Esophagus muscularis mucosa (tissue), 4 donors: ENCODE measurements around the gene DSC3. TPM values are rescaled to one million over a fixed set of nuclear protein-coding genes. Genes with fewer than 3 reads are reported as not detected.

ENCODE experiments used
- DNase-seq: peaks from one replicate; pipeline ENCODE4 v3.0.0-alpha.2; 2017; ENCODE audit errors: extremely low spot score
- H3K27ac ChIP-seq, 4 donors: fragments of 200-600 bp; sonication (generic); replicated peaks in 1 of 4; 1 replicate in 3 of 4; 2 replicates in 1 of 4; pipeline ENCODE4 v1.5.1; 2016 to 2019; ENCODE audit warnings: mild to moderate bottlenecking in 1 of 4
- H3K27me3 ChIP-seq, 4 donors: fragments of 200-600 bp; sonication (generic); one replicate each; pipeline versions ENCODE4 v1.5.1 to v1.6.0; 2016 to 2019
- H3K36me3 ChIP-seq, 4 donors: fragments of 200-600 bp; sonication (generic); one replicate each; pipeline ENCODE4 v1.5.1; 2016 to 2019
- H3K4me1 ChIP-seq, 4 donors: fragments of 200-600 bp; sonication (generic); one replicate each; pipeline ENCODE4 v1.5.1; 2016 to 2019
- H3K4me3 ChIP-seq, 4 donors: fragments of 200-600 bp; sonication (generic); 1 replicate in 2 of 4; 2 replicates in 2 of 4; pipeline ENCODE4 v1.5.1; 2016 to 2019; ENCODE audit warnings: mild to moderate bottlenecking in 4 of 4, moderate library complexity in 1 of 4
- H3K9me3 ChIP-seq, 4 donors: fragments of 200-600 bp; sonication (generic); 1 replicate in 3 of 4; 2 replicates in 1 of 4; pipeline ENCODE4 v1.5.1; 2016 to 2019
- EP300 ChIP-seq: sonication (generic); formaldehyde crosslinking; IDR thresholded peaks from one replicate; pipeline ENCODE4 v1.6.1; 2017; ENCODE audit warnings: antibody characterized with exemption
- POLR2A ChIP-seq: fragments of 450-650 bp; IDR thresholded peaks from one replicate; pipeline ENCODE4 v1.6.1; 2017; ENCODE audit warnings: antibody characterized with exemption, moderate library complexity, mild to moderate bottlenecking, low read depth
- POLR2AphosphoS5 ChIP-seq, 2 donors: sonication (generic); formaldehyde crosslinking; IDR thresholded peaks; one replicate each; pipeline ENCODE4 v1.6.1; 2017; ENCODE audit warnings: antibody characterized with exemption in 2 of 2
- WGBS: methylation state at CpG from one replicate; pipeline ENCODE4 v1.1.5; 2018; 5-methylcytosine and 5-hydroxymethylcytosine counted together
- intact Hi-C: fragments of 100-400 bp; cut with DNase I; formaldehyde crosslinking; loops from one replicate; pipeline ENCODE4 v1.15.1; 2023
- total RNA-seq, 4 donors: library from RNA; depleted of rRNA; stranded (reverse); fragments of >200 nt; gene quantifications; one replicate each; pipeline versions ENCODE4 v1.1.0 to v1.2.1, GENCODE V29; 2016
- TF ChIP-seq, protein P1 (sequence below), 3 experiments: fragments of 200-600 bp in 2 of 3; fragments of 450-650 bp in 1 of 3; sonication (generic) in 2 of 3; IDR thresholded peaks; one replicate each; pipeline ENCODE4 v1.5.1; 2017 to 2019; ENCODE audit warnings: antibody characterized with exemption in 3 of 3, mild to moderate bottlenecking in 2 of 3, moderate library complexity in 1 of 3

The DSC3 gene
- total RNA-seq, 4 donors from 2014 or later, result under 0.01 to 0.52 (median 0.23) TPM; not detected in 1

DNA sequence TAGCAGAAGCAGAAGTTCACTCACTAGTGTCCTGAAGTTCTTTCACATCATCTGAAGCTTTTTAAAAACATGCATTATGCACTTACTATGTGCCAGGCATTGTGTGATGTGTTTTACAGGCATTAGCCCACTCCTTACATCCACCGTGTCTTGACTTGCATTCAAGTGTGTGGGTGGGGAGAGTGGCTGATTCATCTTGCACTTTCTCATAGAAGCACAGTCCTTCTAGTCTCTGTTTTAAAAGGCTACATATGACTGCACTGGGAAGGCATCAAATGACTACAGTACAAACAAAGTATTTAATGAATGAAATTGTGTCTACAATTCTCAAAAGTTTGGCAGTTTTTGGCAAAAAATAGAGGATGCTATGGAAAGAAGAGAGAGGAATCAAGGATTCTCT lies 21.6 kb upstream of the DSC3 start:
- Histone ChIP-seq H3K27ac (no peak overlapping the region), H3K9me3 (no peaks in the 10 kb centered on the region), H3K4me3 (no peak overlapping the region), H3K27me3 (no peaks in the 10 kb centered on the region), H3K4me1 (no peaks in the 10 kb centered on the region), H3K36me3 (peaks cover 0 to 15% (median 0%) of the 10 kb centered on the region in 4 donors)
- TF ChIP-seq, protein P1, sequence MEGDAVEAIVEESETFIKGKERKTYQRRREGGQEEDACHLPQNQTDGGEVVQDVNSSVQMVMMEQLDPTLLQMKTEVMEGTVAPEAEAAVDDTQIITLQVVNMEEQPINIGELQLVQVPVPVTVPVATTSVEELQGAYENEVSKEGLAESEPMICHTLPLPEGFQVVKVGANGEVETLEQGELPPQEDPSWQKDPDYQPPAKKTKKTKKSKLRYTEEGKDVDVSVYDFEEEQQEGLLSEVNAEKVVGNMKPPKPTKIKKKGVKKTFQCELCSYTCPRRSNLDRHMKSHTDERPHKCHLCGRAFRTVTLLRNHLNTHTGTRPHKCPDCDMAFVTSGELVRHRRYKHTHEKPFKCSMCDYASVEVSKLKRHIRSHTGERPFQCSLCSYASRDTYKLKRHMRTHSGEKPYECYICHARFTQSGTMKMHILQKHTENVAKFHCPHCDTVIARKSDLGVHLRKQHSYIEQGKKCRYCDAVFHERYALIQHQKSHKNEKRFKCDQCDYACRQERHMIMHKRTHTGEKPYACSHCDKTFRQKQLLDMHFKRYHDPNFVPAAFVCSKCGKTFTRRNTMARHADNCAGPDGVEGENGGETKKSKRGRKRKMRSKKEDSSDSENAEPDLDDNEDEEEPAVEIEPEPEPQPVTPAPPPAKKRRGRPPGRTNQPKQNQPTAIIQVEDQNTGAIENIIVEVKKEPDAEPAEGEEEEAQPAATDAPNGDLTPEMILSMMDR (IDR thresholded peaks at IDR 0.05), result no peak
- no peak for TF ChIP-seq POLR2AphosphoS5 (IDR thresholded peaks at IDR 0.05)
- no peak for TF ChIP-seq POLR2A
- no peak for TF ChIP-seq EP300
- WGBS, result 56% methylated on average over 1 of the region's 1 CpG
- intact Hi-C loops, result no loop called here
- no peak for DNase-seq

DNA sequence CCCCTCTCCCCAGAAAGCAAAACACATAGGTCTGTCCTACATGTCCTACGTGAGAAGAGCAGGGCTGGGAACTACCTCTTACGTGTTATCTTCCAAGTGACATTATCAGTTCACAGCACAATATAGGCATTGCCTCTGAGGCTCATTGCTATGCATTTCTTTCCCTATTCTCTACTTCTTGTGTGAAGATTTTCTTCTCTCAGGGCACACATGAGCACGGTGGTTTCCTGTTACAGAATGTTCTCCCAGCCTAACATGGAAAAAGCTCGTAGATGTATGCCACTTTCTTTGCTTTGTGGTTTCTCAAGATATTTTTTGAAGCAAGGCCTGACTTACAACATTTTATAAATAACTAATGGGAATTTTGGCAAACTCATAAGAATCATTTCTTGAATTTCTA lies 19.4 kb upstream of the DSC3 start:
- intact Hi-C loops, result no loop called here
- Histone ChIP-seq H3K27me3 (no peaks in the 10 kb centered on the region), H3K27ac (no peak overlapping the region), H3K4me1 (no peaks in the 10 kb centered on the region), H3K9me3 (no peaks in the 10 kb centered on the region), H3K36me3 (no peaks in the 10 kb centered on the region), H3K4me3 (no peak overlapping the region)
- no peak for DNase-seq
- TF ChIP-seq, protein P1 (IDR thresholded peaks at IDR 0.05), result no peak
- no peak for TF ChIP-seq POLR2A
- 58% methylated on average over 4 of the region's 4 CpGs for WGBS

DNA sequence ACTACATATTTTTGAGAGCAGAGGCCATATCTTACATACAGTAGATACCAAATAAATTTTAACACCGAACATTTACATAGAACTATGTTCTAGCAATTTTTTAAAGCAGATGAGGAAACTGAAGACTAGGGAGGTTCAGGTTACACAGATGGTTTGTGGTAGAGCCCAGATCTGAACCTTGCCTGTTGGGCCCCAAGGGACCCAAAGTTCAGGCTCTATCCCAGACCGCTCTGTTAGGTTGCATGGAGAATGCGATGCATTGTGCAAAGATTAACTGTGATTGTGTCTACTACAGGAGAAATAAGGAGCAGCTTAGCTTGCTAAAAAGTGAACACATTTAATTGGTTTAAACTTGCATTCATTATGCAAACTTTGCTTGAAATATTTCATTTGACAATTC lies 16.4 kb upstream of the DSC3 start:
- Histone ChIP-seq H3K4me1 (no peaks in the 10 kb centered on the region), H3K27ac (no peak overlapping the region), H3K4me3 (no peak overlapping the region), H3K36me3 (no peaks in the 10 kb centered on the region), H3K27me3 (peaks cover 0 to 12% (median 0%) of the 10 kb centered on the region in 4 donors), H3K9me3 (no peaks in the 10 kb centered on the region)
- intact Hi-C loops, result no loop called here
- DNase-seq, result no peak
- WGBS, result 84% methylated on average over 3 of the region's 3 CpGs
- TF ChIP-seq, protein P1 (IDR thresholded peaks at IDR 0.05), result no peak
- TF ChIP-seq POLR2AphosphoS5 (IDR thresholded peaks at IDR 0.05), result no peak
- TF ChIP-seq POLR2A, result no peak
- no peak for TF ChIP-seq EP300

DNA sequence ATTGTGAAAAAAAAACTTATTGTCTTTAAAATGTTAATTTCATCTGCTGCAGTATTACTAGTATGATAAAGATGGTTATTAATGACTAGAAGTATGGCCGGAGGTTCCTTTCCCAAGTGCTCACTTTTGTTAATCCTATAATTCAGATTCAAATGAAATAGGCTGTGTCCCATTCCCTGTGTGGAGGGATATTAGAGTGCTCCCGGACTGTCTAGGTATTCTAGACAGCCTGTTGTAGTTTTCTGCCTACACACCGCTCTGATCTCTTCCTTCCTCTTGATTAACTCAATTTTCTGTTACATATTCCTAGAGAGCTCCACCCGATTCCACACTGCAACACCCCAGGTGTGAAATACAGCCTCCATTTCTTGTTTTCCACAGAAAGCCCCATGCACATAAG lies 15.4 kb upstream of the DSC3 start:
- H3K36me3 ChIP-seq, result no peaks in the 10 kb centered on the region
- H3K27ac ChIP-seq, result no peak overlapping the region
- intact Hi-C loops, result no loop called here
- peaks cover 0 to 16% (median 0%) of the 10 kb centered on the region in 4 donors for H3K27me3 ChIP-seq
- no peak overlapping the region for H3K4me3 ChIP-seq
- no peak for DNase-seq
- no peaks in the 10 kb centered on the region for H3K4me1 ChIP-seq
- 85% methylated on average over 4 of the region's 4 CpGs for WGBS
- TF ChIP-seq POLR2AphosphoS5 (IDR thresholded peaks at IDR 0.05) (no peak), POLR2A (no peak)
- H3K9me3 ChIP-seq, result no peaks in the 10 kb centered on the region

DNA sequence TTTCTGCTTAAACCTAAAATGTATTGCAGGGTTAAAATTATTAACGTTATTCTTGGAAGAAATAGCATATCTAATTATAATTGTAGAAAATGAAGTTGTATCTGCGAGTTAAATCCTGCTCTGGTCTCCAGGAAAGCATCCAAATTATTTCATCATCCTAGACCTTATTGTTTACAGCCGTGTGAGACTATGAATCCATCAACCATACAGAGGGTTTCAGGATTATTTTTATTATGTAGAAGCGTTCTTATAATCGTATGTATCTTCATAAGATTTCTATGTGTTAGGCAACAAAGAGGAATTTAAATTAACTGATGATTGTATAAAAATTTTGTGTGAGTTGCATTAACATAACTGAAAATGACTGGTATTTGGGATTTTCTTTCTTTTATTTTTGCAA lies 14.5 kb upstream of the DSC3 start:
- H3K4me3 ChIP-seq, result no peak overlapping the region
- no peak for TF ChIP-seq POLR2AphosphoS5 (IDR thresholded peaks at IDR 0.05)
- no peak for TF ChIP-seq EP300
- TF ChIP-seq POLR2A, result no peak
- TF ChIP-seq, protein P1 (IDR thresholded peaks at IDR 0.05), result no peak
- intact Hi-C loops, result no loop called here
- DNase-seq, result no peak
- peaks cover 0 to 16% (median 0%) of the 10 kb centered on the region in 4 donors for H3K27me3 ChIP-seq
- H3K36me3 ChIP-seq, result no peaks in the 10 kb centered on the region
- no peaks in the 10 kb centered on the region for H3K4me1 ChIP-seq
- WGBS, result 24% methylated on average over 5 of the region's 5 CpGs
- no peak overlapping the region for H3K27ac ChIP-seq
- no peaks in the 10 kb centered on the region for H3K9me3 ChIP-seq
